Kidney (tissue), 14 donors: ENCODE results near the gene RPTOR. TPM values are rescaled to one million over a fixed set of nuclear protein-coding genes. Genes with fewer than 3 reads are reported as not detected.
A peak's percentile ranks its signal among the peaks of the same experiment; 100 is the strongest.

Experiments used
- DNase-seq, 5 donors: peaks; one replicate each; pipeline ENCODE4 v3.0.0-alpha.2; 2013 to 2020
- FAIRE-seq: peaks from 2 replicates; lab custom pipeline; 2012; peaks lifted over from hg19 to GRCh38; lab: Jason Lieb, UNC
- H3K27ac ChIP-seq, 2 donors: one replicate each; pipeline ENCODE4 v1.7.0; 2013; ENCODE audit warnings: low read depth in 2 of 2, low read length in 2 of 2, inconsistent platforms in 1 of 2
- H3K27me3 ChIP-seq: one replicate; pipeline ENCODE4 v1.7.1; 2013; ENCODE audit warnings: low read length, inconsistent platforms; ENCODE audit not compliant: control insufficient read depth, insufficient read depth
- H3K36me3 ChIP-seq, 3 donors: one replicate each; pipeline versions ENCODE4 v1.7.0 to v1.7.1; 2013; ENCODE audit warnings: low read length in 3 of 3, control low read depth in 1 of 3, inconsistent platforms in 1 of 3; ENCODE audit not compliant: insufficient read depth in 3 of 3, control insufficient read depth in 2 of 3
- H3K4me1 ChIP-seq, 3 donors: one replicate each; pipeline versions ENCODE4 v1.7.0 to v1.7.1; 2013; ENCODE audit warnings: low read length in 3 of 3, inconsistent platforms in 1 of 3, low read depth in 1 of 3; ENCODE audit not compliant: control insufficient read depth in 2 of 3, insufficient read depth in 2 of 3
- H3K4me3 ChIP-seq, 3 donors: one replicate each; pipeline versions ENCODE4 v1.7.0 to v1.8.1; 2013; ENCODE audit warnings: low read length in 3 of 3, control low read depth in 1 of 3, inconsistent platforms in 1 of 3
- H3K9ac ChIP-seq, 3 donors: one replicate each; pipeline versions ENCODE4 v1.7.0 to v1.7.1; 2013; ENCODE audit warnings: low read length in 3 of 3, control low read depth in 1 of 3, inconsistent platforms in 1 of 3
- H3K9me3 ChIP-seq, 3 donors: one replicate each; pipeline versions ENCODE4 v1.7.0 to v1.7.1; 2013; ENCODE audit warnings: low read length in 3 of 3, control low read depth in 1 of 3, inconsistent platforms in 1 of 3; ENCODE audit not compliant: control insufficient read depth in 2 of 3, insufficient read depth in 1 of 3
- CTCF ChIP-seq: IDR thresholded peaks from 3 replicates; pipeline ENCODE4 v1.5.1; 2012; ENCODE audit warnings: mild to moderate bottlenecking, moderate library complexity, borderline replicate concordance; ENCODE audit not compliant: insufficient read depth; ENCODE audit errors: extremely low read depth
- intact Hi-C: fragments of 100-400 bp; cut with DNase I; formaldehyde crosslinking; loops from one replicate; pipeline ENCODE4 v1.11.1; 2022
- polyA plus RNA-seq: library from polyadenylated mRNA; stranded (reverse); fragments of 350-450 nt; fragmentation: Illumina TruSeq; extraction: RNeasy Lipid Tissue Mini Kit (QIAGEN cat#74804); gene quantifications from one replicate; pipeline ENCODE4 v1.2.3, GENCODE V29; 2014; ENCODE audit warnings: low read depth, low replicate concordance; ENCODE audit not compliant: insufficient read depth
- total RNA-seq: library from RNA; stranded (reverse); fragmentation: NEBNext Ultra II Directional; extraction: Animal tissue kit (Norgen Biotek cat#: 25700); gene quantifications from one replicate; pipeline ENCODE4 v1.2.1, GENCODE V29; 2021
- donor health status: control.
- donor health status: control.
- donor health status: control.
- donor health status: control.
- donor health status: control.
- donor health status: DM: yes; HTN: yes; CAD: no.
- donor health status: Normal renal cell carcinoma (clear cell type).

The RPTOR gene
- total and polyA plus RNA-seq, 2 donors from 2014 or later = 5.5 to 37.6 TPM

- H3K4me1 ChIP-seq = no peaks in the 10 kb centered on the region
- no peak overlapping the region for H3K4me3 ChIP-seq
- no peak for TF ChIP-seq CTCF
- intact Hi-C loops = no loop called here
- FAIRE-seq (no peak), DNase-seq (no peak)
- H3K27ac ChIP-seq = no peak overlapping the region
- no peaks in the 10 kb centered on the region for H3K27me3 ChIP-seq
- peaks cover 0 to 5% (median 0%) of the 10 kb centered on the region in 3 donors for H3K9me3 ChIP-seq
- H3K9ac ChIP-seq = no peak overlapping the region
- H3K36me3 ChIP-seq = no peaks in the 10 kb centered on the region
Measured at GRCh38 chr17:81011951-81012350, 467.3 kb downstream of the RPTOR start.

DNA sequence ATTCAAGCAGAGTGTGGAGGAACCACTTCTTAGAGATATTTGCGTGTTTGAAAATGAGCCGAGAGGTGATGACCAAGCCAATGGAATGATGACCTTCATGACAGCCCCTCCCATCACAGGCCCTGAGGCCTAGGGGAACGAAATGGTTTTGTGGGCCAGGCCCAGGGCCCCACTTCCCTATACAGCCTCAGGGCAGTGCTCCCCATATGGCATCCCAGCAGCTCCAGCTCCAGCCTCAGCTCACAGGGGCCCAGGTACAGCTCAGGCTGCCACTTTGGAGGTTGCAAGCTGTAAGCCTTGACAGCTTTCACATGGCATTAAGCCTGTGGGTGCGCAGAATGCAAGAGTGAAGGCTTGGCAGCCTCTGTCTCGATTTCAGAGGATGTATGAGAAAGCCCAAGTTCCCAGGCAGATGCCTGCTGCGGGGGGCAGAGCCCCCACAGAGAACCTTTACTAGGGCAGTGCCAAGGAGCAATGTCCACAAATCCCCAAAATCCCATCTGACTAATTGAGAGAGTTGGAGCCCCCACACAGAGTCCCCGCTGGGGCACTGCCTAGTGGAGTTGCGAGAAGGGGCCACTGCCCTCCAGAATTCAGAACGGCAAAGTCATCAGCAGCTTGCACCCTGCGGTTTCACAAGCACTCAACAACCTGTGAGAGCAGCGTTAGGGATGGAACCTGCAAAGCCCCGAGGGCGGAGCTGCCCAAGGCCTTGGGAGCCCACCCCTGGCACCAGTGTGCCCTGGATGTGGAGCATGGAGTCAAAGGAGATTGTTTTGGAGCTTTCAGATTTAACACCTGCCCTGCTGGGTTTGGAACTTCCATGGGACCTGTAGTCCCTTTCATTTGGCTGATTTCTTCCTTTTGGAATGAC lies 468.2 kb downstream of the RPTOR start:
- Histone ChIP-seq H3K27ac (no peak overlapping the region), H3K36me3 (no peaks in the 10 kb centered on the region), H3K4me1 (peaks cover 0 to under 1% (median 0%) of the 10 kb centered on the region in 3 donors), H3K9ac (no peak overlapping the region), H3K27me3 (no peaks in the 10 kb centered on the region), H3K9me3 (peaks cover 0 to 5% (median 0%) of the 10 kb centered on the region in 3 donors), H3K4me3 (no peak overlapping the region)
- DNase-seq (peak in 1 of 5 donors; percentile 46), FAIRE-seq (no peak)
- intact Hi-C loops = no loop called here
- no peak for TF ChIP-seq CTCF

DNA sequence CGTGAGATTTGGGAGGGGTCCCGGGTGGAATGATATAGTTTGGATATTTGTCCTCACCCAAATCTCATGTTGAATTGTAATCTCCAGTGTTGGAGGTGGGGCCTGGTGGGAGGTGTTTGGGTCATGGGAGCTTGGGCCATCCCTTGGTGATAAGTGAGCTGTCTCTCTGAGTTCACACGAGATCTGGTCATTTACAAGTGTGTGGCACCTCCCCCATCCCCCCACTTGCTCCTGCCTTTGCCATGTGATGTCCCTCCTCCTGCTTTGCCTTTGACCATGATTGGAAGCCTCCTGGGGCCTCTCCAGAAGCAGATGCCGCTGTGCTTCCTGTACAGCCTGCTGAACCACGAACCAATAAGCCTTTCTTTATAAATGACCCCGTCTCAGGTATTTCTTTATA lies 469.0 kb downstream of the RPTOR start:
- H3K4me1 ChIP-seq = peaks cover 0 to 8% (median 0%) of the 10 kb centered on the region in 3 donors
- intact Hi-C loops = no loop called here
- H3K27ac ChIP-seq = no peak overlapping the region
- no peak overlapping the region for H3K4me3 ChIP-seq
- DNase-seq = no peak
- no peak for FAIRE-seq
- H3K36me3 ChIP-seq = no peaks in the 10 kb centered on the region
- H3K9me3 ChIP-seq = peaks cover 0 to 5% (median 0%) of the 10 kb centered on the region in 3 donors
- no peak overlapping the region for H3K9ac ChIP-seq
- TF ChIP-seq CTCF = no peak
- H3K27me3 ChIP-seq = no peaks in the 10 kb centered on the region
